ENCODE data around the gene TPCN1.

The TPCN1 gene

DNA sequence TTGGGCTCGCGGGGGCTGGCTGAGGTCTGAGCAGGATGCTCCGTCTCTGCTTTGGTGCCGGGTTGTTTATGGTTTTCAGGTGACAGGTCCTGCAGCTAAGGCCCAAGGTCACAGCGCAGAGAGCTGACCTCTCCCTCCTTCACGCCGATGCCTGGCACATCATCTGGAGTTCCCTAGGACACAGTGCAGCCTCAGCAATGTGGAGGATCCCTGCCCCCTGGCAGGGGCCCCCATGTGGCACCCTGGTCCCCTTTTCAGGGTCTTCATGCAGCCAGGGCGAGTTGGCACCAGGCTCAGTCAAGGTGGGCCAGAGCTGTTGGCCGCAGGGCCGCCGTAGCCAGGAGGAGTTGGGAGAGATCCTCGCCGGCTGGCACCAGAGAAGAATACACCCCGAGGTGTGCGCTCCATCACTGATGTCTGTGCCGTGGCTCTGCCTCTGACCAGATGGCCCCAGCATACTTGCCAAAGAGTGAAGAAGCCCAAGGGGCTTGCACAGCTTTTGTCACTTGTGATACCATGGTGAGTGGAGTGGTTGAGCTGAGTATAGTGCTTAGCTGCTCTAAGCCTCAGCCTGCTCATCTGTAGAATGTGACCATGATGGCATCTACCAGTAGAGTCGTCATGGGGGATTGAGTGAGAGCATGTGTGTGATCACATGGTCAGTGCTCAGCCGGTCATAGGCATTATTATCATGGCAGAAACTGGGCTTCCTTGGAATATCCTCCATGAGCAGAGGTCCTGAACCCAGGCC lies 11.0 kb downstream of the TPCN1 start:
- no peak for TF ChIP-seq JUND (IDR thresholded peaks at IDR 0.05; ENCODE audit: low read depth)
- no peak for DNase-seq (ENCODE audit: low read depth in 1 of 2, low spot score in 1 of 2)
- in situ Hi-C loops (cut with HindIII; ENCODE audit: low pct_unique_long_range_greater_than_20kb, low sequenced_read_pairs), result no loop called here

DNA sequence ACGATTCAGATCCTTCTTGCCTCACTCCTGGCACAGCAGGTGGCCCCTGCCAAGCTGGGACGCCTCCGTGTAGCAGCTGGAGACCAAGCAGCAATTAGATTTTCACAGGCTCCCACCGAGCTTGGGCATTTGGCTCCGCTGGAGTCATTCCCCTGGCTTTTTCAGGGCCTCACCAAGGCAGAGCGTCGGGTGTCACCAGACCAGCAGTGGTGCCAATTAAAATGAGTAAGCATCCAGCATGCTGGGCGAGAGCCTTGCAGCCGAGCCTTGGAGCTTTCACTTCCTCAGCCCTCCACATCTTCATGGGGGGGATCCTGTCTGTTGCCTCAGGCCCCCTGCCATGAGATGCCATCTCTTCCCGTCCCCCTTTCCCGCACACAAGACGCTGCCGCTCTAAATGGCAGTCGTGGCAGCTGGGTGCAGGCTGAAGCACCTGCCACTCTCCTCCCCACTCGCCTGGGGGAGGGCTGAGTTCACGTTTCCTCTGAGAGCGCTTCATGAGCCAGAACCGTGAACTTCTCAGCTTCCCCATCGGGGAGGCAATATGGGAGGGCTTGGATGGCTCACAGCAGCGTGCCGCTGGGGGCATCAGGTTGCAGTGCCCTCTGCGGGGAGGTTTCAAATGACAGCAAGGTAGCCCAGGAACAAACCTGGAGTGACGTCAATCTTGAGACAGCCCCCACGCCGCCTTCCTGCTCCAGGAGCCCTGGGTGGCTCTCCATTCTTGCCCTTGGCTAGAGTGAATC lies 11.7 kb downstream of the TPCN1 start:
- in situ Hi-C loops (cut with HindIII; ENCODE audit: low pct_unique_long_range_greater_than_20kb, low sequenced_read_pairs), result no loop called here
- TF ChIP-seq JUND (IDR thresholded peaks at IDR 0.05; ENCODE audit: low read depth), result no peak
- DNase-seq (ENCODE audit: low read depth in 1 of 2, low spot score in 1 of 2), result no peak

DNA sequence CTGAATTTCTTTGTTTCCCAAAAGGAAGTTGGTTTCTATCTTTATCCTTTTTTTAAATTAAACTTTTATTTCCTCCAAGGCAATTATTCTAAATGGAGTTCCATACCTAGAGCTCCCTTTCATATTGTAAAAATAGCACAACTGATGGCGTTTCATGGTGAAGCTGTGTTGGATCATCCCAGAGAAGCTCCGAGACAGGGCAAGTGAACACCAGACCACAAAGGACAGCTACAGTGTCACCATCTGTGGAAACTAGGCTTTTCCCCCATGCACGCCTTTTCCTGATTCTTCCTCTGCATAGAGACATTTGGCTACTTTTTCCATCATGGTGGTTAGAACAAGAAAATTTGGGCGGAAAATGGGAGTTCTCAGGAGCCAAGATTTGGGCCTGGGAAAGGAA lies 12.7 kb downstream of the TPCN1 start:
- DNase-seq (ENCODE audit: low read depth in 1 of 2, low spot score in 1 of 2), result no peak
- no peak for TF ChIP-seq JUND (IDR thresholded peaks at IDR 0.05; ENCODE audit: low read depth)
- in situ Hi-C loops (cut with HindIII; ENCODE audit: low pct_unique_long_range_greater_than_20kb, low sequenced_read_pairs), result no loop called here

DNA sequence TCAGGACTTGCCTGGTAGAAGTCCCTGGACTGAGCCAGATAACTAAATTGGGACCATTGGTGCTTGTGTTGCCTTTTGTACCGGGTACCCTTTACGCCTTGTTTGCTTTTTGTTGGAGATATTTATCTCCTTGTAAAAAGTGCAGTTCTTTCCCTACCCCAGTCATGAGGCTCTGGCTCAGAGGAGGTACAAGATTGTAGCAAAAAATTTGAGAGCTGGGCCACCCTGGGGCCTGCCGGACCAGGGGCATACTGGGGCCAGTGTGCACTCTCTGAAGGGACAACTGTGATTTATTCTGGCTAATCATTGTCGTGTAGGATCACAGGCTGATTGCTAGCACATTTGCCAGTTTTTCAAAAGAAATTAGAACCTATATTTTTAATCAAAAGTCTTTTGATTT lies 13.2 kb downstream of the TPCN1 start:
- no peak for TF ChIP-seq JUND (IDR thresholded peaks at IDR 0.05; ENCODE audit: low read depth)

GRCh38 chr12:113235976-113236375 lies 14.7 kb downstream of the TPCN1 start:
- no peak for TF ChIP-seq JUND (IDR thresholded peaks at IDR 0.05; ENCODE audit: low read depth)
- in situ Hi-C loops (cut with HindIII; ENCODE audit: low pct_unique_long_range_greater_than_20kb, low sequenced_read_pairs), result no loop called here
- no peak for DNase-seq (ENCODE audit: low read depth in 1 of 2, low spot score in 1 of 2)

More for the DNA sequence above, 13.2 kb downstream of the TPCN1 start:
- in situ Hi-C loops (cut with HindIII; ENCODE audit: low pct_unique_long_range_greater_than_20kb, low sequenced_read_pairs), result no loop called here
- DNase-seq (ENCODE audit: low read depth in 1 of 2, low spot score in 1 of 2), result no peak

DNA sequence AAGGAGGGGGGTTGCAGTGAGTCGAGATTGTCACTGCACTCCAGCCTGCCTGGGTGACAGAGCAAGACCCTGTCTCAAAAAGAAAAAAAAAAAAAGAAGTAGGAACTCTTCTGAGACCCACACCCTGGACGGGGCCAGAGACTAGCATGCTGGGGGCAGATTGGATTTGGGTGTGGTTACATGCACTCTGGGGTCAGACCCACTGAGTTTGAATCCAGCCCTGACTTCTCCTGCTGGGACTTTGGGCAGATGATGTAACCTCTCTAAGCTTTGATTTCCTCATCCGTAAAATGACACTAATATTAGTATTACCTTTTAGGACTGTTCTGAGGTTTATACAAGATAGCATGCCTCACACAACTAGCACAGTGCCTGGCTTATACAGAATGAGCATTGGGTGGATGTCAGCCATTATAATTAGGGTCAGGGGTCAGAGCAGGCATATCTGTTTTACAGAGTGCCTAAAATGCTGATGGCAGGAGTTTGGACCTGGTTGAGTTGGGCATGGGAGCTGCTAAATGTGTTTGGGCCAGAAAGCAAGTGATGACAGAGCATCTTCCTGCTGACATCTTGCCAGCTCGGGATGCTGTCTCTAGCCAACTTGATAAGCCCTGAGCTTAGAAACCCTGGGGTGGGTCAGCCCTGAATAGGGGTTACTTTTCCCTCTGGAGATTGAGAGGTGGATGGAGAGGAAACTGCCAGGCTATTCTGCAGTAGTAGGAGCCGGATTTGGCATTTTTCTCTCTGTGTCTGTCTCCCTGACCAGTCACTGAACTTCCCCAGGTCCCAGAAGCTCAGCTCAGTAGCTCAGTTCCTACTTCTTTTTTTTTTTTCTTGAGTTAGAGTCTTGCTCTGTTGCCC lies 15.5 kb downstream of the TPCN1 start:
- in situ Hi-C loops (cut with HindIII; ENCODE audit: low pct_unique_long_range_greater_than_20kb, low sequenced_read_pairs), result no loop called here
- no peak for TF ChIP-seq JUND (IDR thresholded peaks at IDR 0.05; ENCODE audit: low read depth)
- DNase-seq (ENCODE audit: low read depth in 1 of 2, low spot score in 1 of 2), result no peak

DNA sequence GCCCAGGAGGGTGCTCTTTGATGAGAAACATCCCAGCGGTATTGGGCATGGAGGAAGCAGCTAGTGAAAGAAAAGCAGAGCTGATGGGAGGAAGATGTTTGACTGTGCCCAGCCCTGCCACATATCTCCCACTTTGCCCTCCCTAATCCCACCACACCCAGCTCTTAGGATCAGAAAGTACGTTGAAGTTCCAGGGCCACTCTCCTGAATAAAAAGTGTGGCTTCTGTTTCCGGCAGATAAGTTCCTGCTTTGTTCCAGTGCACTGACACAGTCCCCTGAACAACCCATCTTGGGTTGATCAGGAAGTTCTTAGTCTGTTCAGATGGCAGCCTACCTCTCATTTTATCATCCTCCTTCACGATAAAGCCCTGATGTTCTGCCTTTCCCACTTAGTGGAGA lies 16.5 kb downstream of the TPCN1 start:
- TF ChIP-seq JUND (IDR thresholded peaks at IDR 0.05; ENCODE audit: low read depth), result no peak
- in situ Hi-C loops (cut with HindIII; ENCODE audit: low pct_unique_long_range_greater_than_20kb, low sequenced_read_pairs), result no loop called here
- DNase-seq (ENCODE audit: low read depth in 1 of 2, low spot score in 1 of 2), result no peak

- DNase-seq (ENCODE audit: low read depth in 1 of 2, low spot score in 1 of 2), result no peak
- in situ Hi-C loops (cut with HindIII; ENCODE audit: low pct_unique_long_range_greater_than_20kb, low sequenced_read_pairs), result no loop called here
- no peak for TF ChIP-seq JUND (IDR thresholded peaks at IDR 0.05; ENCODE audit: low read depth)
Observed at GRCh38 chr12:113238309-113238708, 17.0 kb downstream of the TPCN1 start.

- no peak for DNase-seq (ENCODE audit: low read depth in 1 of 2, low spot score in 1 of 2)
- in situ Hi-C loops (cut with HindIII; ENCODE audit: low pct_unique_long_range_greater_than_20kb, low sequenced_read_pairs), result no loop called here
- TF ChIP-seq JUND (IDR thresholded peaks at IDR 0.05; ENCODE audit: low read depth), result no peak
Observed at GRCh38 chr12:113239288-113239771, 18.1 kb downstream of the TPCN1 start.

- no peak for TF ChIP-seq JUND (IDR thresholded peaks at IDR 0.05; ENCODE audit: low read depth)
- no peak for DNase-seq (ENCODE audit: low read depth in 1 of 2, low spot score in 1 of 2)
- in situ Hi-C loops (cut with HindIII; ENCODE audit: low pct_unique_long_range_greater_than_20kb, low sequenced_read_pairs), result no loop called here
Observed at GRCh38 chr12:113239811-113240331, 18.6 kb downstream of the TPCN1 start.

- TF ChIP-seq JUND (IDR thresholded peaks at IDR 0.05; ENCODE audit: low read depth), result no peak
- no peak for DNase-seq (ENCODE audit: low read depth in 1 of 2, low spot score in 1 of 2)
Observed at GRCh38 chr12:113240395-113240794, 19.1 kb downstream of the TPCN1 start.

More at GRCh38 chr12:113240395-113240794, 19.1 kb downstream of the TPCN1 start:
- in situ Hi-C loops (cut with HindIII; ENCODE audit: low pct_unique_long_range_greater_than_20kb, low sequenced_read_pairs), result no loop called here

Measured in T47D (cell line).